ENCODE results near the gene SNCA.

DNA sequence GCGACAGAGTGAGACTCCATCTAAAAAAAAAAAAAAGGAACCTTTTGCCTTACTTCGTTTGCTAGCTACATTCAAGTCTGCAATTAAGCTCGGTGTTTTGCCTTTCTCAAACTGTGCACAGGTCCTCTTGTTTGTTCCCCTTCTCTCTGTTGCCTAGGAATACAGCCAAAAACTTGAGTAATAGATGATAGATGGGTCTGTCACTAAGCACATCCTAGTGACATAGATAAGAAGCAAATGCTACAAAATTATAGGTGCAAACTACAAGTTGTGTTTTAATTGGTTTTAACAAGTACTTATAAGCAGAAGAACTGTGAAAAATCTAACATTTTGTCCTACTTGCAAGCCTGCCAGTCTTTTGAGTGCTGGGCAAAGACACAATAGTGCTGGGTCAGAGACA is 95.2 kb downstream of the SNCA start:
- TF ChIP-seq, protein P1, sequence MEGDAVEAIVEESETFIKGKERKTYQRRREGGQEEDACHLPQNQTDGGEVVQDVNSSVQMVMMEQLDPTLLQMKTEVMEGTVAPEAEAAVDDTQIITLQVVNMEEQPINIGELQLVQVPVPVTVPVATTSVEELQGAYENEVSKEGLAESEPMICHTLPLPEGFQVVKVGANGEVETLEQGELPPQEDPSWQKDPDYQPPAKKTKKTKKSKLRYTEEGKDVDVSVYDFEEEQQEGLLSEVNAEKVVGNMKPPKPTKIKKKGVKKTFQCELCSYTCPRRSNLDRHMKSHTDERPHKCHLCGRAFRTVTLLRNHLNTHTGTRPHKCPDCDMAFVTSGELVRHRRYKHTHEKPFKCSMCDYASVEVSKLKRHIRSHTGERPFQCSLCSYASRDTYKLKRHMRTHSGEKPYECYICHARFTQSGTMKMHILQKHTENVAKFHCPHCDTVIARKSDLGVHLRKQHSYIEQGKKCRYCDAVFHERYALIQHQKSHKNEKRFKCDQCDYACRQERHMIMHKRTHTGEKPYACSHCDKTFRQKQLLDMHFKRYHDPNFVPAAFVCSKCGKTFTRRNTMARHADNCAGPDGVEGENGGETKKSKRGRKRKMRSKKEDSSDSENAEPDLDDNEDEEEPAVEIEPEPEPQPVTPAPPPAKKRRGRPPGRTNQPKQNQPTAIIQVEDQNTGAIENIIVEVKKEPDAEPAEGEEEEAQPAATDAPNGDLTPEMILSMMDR (IDR thresholded peaks at IDR 0.05) = no peak
- no peak for TF ChIP-seq POLR2A (IDR thresholded peaks at IDR 0.05)
- no peak for TF ChIP-seq POLR2AphosphoS5 (IDR thresholded peaks at IDR 0.05)
